Measurements from ENCODE around the gene PRR4.

PRR4 gene, protein sequence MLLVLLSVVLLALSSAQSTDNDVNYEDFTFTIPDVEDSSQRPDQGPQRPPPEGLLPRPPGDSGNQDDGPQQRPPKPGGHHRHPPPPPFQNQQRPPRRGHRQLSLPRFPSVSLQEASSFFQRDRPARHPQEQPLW

DNA sequence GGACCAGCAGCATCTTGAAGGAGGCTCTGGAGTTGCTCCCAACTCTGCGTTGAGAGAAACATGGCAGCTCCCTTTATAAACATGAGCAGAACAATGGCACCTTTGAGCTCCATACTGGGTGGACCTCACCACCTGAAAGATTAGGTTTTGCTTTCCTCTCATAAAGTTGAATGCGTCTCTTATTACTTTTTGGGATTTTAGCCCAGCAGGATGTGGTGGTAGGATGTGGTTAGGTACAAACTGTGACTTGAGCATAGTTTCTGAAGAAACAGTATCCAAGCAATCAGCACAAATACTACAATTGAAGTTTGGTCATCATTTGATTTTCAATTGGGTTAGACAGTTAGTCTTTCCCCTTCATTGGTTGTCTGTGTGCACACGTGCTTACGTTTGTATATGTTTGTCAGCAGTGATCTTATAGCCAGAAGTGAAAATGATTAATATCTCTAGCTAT, at the start of gene PRR4:
TSS of gene PRR4 (minus strand) at position 51 of the 454 bp plus-strand sequence. CDS start at position 13, 38 bp downstream.
- no peak for DNase-seq

GRCh38 chr12:10896854-10897253, 47.6 kb upstream of the PRR4 start:
- no peak for DNase-seq

- no peak for DNase-seq
Measured at GRCh38 chr12:10891937-10892336, 42.7 kb upstream of the PRR4 start.

DNA sequence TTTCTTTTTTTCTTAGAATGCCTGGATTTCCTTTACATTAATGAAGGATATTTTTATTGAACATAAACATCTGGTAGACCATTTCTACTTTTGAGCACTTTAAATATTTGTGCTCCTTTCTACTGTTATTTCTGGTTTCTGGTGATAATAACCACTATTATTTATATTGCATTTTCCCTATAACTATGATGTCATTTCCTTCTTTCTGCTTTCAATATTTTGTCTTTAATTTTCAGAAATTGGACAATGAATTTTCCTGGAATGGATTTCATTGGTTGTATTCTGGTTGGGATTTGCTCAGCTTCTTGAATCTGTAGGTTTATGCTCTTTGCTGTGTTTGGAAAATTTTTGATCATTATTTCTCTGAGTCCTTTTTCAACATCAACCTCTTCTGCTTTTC, 40.0 kb upstream of the PRR4 start:
- DNase-seq = no peak

GRCh38 chr12:10884086-10884725, 34.9 kb upstream of the PRR4 start, which contains the start of gene PRH1:
TSS of gene PRH1 (minus strand) at chr12:10884255. CDS start at chr12:10884217, 38 bp downstream.
- no peak for DNase-seq

DNA sequence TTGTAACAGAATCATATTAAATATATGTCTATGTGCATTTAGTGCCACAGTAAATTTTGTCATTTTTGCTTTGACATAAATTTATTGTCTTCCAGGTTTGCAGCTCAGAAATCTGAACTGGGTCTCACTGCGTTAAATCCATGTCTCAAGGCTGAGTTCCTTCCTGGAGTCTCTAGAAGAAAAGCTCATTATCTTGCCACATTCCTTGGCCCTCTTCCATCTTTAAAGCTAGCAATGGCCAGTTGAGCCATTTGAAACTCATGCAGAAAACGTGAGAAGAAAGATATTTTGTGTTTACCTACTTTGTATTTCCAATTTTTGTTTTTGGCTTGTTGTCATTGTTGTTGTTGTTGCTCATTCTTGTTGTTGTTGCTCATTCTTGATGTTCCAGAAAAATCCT, 24.1 kb upstream of the PRR4 start:
- DNase-seq = no peak

DNA sequence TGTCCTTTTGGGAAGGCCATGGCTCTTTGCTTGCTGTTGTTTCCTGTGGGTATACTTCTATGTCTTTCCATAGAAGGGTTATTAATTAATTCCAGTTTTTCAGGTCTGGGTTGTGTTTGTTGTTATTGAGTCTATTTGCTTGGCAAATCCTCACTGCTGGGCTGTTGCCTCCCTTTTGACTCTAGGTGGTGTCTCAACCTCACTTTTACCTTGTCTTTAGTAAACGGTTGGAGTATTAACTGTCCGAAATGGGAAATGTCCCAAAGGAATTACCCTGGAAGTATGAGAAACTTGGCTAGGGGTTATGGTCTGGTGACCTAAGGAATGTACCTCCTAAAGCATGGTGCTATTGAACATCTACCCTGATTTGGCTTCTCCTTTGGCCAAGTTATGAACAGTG, 18.1 kb upstream of the PRR4 start:
- DNase-seq = no peak

DNA sequence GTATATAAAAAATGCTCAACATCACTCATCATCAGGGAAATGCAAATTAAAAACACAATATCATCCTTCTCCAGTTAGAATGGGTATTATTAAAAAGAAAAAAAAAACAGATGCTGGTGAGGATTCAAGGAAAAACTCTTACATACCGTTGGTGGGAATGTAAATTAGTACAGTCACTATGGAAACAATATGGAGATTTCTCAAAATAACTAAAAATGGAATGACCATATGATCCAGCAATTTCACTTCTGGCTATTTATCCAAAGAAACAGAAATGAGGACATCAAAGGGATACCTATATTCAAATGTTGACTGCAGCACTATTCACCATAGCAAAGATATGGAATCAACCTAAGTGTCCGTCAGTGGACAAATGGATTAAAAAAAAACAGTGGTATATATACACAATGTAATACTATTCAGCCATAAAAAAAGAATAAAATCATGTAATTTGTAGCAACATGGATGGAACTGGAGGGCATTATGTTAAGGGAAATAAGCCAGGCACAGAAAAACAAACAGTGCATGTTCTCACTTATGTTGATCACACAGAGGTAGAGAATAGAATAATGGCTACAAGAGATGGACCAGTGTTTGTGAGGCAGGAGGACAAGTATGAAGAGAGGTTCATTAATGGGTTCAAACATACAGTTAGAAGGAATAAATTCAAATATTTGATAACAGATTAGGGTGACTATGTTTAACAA, 14.4 kb upstream of the PRR4 start:
- DNase-seq = no peak

- DNase-seq = no peak
Measured at GRCh38 chr12:10861366-10861765, 12.1 kb upstream of the PRR4 start.

DNA sequence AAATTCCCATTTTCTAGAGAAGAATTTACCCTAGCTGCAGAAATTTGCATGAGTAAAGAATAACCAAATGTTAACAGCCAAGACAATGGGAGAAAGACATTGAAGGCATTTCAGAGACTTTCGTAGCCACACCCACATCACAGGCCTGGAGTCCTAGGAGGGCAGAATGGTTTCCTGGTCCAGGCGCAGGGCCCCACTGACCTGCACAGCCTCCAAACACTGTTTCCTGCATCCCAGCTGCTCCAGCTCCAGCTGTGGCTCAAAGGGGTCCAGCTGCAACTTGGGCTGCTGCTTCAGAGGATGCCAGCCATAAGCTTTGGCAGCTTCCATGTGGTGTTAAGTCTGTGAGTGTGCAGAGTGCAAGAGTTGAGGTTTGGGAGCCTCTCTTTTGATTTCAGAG, 6.5 kb upstream of the PRR4 start:
- no peak for DNase-seq

DNA sequence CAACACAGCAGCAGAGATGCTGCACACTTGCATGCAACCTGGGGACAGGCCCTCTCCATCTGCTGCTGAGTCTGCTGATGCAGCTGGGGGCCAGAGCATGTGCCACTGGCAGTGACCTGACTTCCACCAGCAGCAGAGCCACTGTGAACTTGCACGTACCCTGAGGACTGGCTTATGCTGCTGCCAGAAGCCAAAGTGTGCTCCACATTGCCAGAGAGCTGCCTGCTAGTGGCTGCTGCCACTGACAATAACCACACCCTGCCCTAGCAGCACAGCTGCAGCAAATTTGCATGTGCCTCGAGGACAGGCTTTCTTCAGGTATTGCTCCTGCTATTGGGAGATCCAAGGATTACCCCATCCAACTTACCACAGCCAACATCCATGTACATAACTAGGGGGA, 4.5 kb upstream of the PRR4 start:
- DNase-seq = no peak

- no peak for DNase-seq
Measured at GRCh38 chr12:10851243-10851858, 2.1 kb upstream of the PRR4 start.

DNA sequence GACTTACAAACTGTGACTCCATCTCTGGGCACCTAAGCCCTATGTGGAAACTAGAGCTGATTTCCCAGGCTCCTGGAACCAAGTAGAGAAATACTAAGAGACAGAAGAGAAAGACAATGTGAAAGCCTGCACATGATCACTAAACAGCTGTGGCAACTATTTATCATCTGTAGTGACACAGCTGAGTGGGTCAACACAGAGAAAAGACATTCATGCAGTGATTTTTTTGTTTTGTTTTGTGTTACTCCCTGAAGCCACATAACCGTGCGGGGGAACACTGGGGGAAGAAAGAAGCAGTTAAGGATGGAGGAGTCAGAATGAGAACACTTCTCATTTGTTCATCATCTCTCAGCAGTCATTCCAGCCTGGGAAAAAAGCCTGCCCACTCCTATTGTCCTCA, 1.5 kb downstream of the PRR4 start:
- no peak for DNase-seq

GRCh38 chr12:10842862-10843261, 6.4 kb downstream of the PRR4 start:
- DNase-seq = no peak

- DNase-seq = no peak
Measured at GRCh38 chr12:10838461-10838860, 10.8 kb downstream of the PRR4 start.

GRCh38 chr12:10829994-10830393, 19.3 kb downstream of the PRR4 start:
- DNase-seq = no peak

- no peak for DNase-seq
Measured at GRCh38 chr12:10826258-10826657, 23.0 kb downstream of the PRR4 start, which contains the start of gene TAS2R10. TSS of gene TAS2R10 (minus strand) at chr12:10826358. CDS start at chr12:10826269, 89 bp downstream.

DNA sequence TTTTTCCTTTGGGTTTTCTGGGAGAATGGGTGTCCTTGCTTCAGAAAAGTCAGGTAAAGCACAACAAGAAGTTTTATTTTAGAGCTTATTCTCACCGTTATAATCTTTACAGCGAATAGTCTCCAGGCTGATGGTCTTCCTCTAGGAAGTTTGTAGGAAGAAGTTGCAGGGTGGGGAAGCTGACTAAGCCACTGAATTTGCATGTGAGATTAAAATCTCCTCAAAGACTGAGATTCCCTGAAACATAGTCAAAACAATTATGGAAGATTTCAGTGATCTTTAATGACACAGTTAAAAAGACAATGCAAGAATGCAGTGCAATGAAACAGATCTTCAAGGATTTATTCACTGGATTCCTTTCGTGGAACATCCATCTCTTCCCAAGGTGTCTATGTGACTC, 24.3 kb downstream of the PRR4 start:
- DNase-seq = no peak

DNA sequence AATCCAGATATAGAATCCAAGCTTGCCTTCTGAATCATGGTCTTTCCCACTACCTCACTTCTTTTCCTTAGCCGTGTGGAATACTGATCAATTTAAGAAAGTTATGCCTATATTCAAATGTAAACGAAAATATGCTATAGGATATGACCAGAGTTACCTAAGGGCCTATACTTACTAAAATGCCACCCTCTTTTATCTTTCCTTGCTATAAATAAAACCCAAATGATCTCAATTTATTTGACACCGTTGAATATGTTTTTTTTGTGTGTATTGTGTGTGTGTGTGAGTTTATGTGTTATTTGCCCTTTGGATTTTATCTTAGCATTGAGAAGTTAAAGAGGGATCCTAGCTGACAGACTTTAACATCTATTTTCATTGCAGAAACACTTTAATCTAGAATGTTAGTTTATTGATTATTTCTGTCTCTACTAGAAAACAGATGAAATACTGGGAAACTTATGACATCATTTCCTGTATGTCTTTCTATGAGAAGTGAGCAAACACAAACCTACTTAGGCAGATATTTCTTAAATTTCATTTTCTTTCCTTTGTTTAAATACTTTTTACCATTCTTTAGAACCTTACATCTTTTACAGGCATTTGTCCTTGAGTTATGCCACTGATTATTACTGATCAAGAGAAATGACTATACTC, 37.3 kb downstream of the PRR4 start:
- DNase-seq = no peak

DNA sequence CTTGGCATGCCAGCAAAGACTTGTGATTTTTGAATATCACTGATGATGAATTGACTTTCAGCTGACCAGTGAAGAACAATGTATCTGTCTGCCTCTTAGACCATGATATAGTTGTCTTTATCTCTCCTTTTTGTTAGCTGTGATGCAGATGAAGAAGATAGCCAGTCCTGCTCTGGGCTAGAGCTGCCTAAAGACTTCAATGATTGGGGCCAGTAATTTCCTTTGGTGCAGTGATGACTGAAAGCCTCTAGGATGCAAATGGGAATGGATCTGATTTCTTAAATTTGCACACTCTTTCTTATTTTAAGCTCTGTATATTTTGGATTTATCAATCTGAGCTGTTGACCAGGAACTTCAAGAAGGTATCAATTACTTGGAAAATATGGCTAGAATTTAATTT, 39.2 kb downstream of the PRR4 start, which contains the start of gene TAS2R9:
TSS of gene TAS2R9 (minus strand) at position 101 of the 400 bp plus-strand sequence. CDS start at position 8, 93 bp downstream.
- no peak for DNase-seq

DNA sequence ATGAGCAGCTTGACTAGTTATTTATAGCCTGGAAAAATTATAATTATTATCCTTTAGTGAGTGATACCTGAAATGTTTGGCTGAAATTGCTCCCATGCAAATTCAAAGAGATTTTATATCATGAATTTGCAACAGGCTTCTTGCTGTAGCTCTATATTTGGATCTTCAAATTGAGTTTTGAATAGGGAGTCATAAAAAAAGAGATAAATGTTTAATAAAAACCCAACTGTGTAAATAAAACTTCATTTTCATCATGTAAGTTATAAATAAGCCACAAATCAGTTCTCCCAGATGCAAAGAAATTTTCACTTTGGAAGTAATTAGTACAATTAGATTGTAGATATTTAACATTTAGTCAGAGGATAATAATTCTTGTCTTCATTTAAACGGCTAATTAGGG, 42.1 kb downstream of the PRR4 start, which contains the start of gene TAS2R8:
TSS of gene TAS2R8 (minus strand) at position 101 of the 400 bp plus-strand sequence. CDS start 306 bp downstream, outside the sequence.
- no peak for DNase-seq

DNA sequence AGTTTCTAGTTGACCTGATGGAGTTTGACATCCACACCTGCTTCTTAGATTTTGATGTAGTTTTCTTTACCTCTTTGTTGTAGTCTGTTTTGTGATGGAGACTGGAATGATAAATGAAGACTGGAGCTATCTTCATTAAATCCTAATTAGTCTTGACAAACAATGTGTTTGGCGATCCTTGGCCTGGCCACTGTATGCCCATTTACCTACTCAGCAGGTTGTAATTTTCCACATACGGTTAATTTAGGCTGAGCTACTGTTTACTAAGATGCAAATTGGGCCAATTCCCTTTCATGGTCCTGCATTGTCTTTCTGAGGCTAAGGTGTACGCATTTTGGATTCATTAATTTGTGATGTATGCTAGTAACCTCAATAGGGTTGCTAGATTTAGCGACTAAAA, 46.7 kb downstream of the PRR4 start, which contains the start of gene TAS2R7:
TSS of gene TAS2R7 (minus strand) at position 41 of the 400 bp plus-strand sequence. CDS start 57 bp downstream, outside the sequence.
- DNase-seq = no peak

DNA sequence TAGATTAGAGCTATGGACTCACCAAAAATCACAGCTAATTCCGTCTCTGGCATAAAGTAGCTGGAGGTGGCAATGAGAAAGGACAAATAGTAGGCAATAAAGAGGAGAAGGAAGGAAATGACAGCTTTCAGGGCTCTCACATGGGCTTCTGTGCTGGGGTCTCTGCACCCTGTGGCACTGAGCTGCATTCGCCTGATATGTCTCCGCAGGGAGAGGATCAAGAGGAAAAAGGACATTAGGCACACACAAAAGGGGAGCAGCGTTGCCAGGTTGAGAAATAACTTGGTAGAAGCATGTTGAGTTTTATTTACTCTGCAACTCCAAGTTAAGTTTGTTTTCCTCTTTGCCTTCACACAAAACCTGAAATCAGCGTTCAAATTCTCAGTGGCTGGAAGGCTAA, 47.5 kb downstream of the PRR4 start:
- no peak for DNase-seq

Data from CD4-positive, alpha-beta T cell treated with Interleukin-17A for 4 hours (primary cell).